H1 (cell line): ENCODE data around the gene RDH5.

Experiments used
- BRCA1 ChIP-seq: IDR thresholded peaks from 2 replicates; pipeline ENCODE4 v1.6.1; 2012; ENCODE audit warnings: low read depth, low read length, improper control_type of control experiment
- CBX8 ChIP-seq: fragments of 300-800, 300-1000 bp; sonication (generic); IDR thresholded peaks from 2 replicates; pipeline ENCODE4 v1.7.1; 2016; ENCODE audit warnings: low read depth, low read length, borderline replicate concordance
- CEBPB ChIP-seq: IDR thresholded peaks from 2 replicates; pipeline ENCODE4 v1.6.1; 2012; ENCODE audit warnings: low read depth, low read length
- CTCF ChIP-seq, 3 experiments: IDR thresholded peaks; 1 replicate in 2 of 3; 2 replicates in 1 of 3; pipeline versions ENCODE4 v1.5.1 to v1.6.1; 2011; ENCODE audit warnings: low read length in 3 of 3, mild to moderate bottlenecking in 3 of 3, inconsistent platforms in 2 of 3, low read depth in 1 of 3, moderate library complexity in 1 of 3; ENCODE audit not compliant: insufficient read depth in 1 of 3; ENCODE audit errors: control extremely low read depth in 1 of 3
- EP300 ChIP-seq, 2 experiments: IDR thresholded peaks; 1 replicate in 1 of 2; 2 replicates in 1 of 2; pipeline ENCODE4 v1.6.1; 2011 to 2012; ENCODE audit warnings: low read depth in 2 of 2, low read length in 2 of 2, mild to moderate bottlenecking in 2 of 2, borderline replicate concordance in 1 of 2, inconsistent platforms in 1 of 2, moderate library complexity in 1 of 2
- EZH2 ChIP-seq: fragments of 200-600 bp; sonication (generic); IDR thresholded peaks from 2 replicates; pipeline ENCODE4 v1.7.1; 2012; ENCODE audit warnings: low read depth, mild to moderate bottlenecking, moderate library complexity, low read length, inconsistent platforms; ENCODE audit not compliant: severe bottlenecking
- POLR2A ChIP-seq, 2 experiments: IDR thresholded peaks; 1 replicate in 1 of 2; 2 replicates in 1 of 2; pipeline ENCODE4 v1.6.1; 2011; ENCODE audit warnings: low read depth in 2 of 2, low read length in 2 of 2, mild to moderate bottlenecking in 2 of 2; ENCODE audit errors: control extremely low read depth in 1 of 2
- POLR2AphosphoS5 ChIP-seq: IDR thresholded peaks from 2 replicates; pipeline ENCODE4 v1.6.1; 2011; ENCODE audit warnings: low read depth, low read length
- RAD21 ChIP-seq, 2 experiments: IDR thresholded peaks in 1 of 2; conservative IDR thresholded peaks in 1 of 2; 2 replicates each; pipeline ENCODE4 v1.6.1; 2011; ENCODE audit warnings: low read depth in 2 of 2, low read length in 2 of 2, improper control_type of control experiment in 1 of 2, inconsistent platforms in 1 of 2, mild to moderate bottlenecking in 1 of 2, moderate library complexity in 1 of 2
- RFX5 ChIP-seq: IDR thresholded peaks from 2 replicates; pipeline ENCODE4 v1.6.1; 2011; ENCODE audit warnings: low read depth, low read length, improper control_type of control experiment, borderline replicate concordance
- SIN3A ChIP-seq, 2 experiments: IDR thresholded peaks in 1 of 2; conservative IDR thresholded peaks in 1 of 2; 2 replicates each; pipeline ENCODE4 v1.6.1; 2011 to 2012; ENCODE audit warnings: low read length in 2 of 2, improper control_type of control experiment in 1 of 2, low read depth in 1 of 2, mild to moderate bottlenecking in 1 of 2
- TEAD4 ChIP-seq: IDR thresholded peaks from 2 replicates; pipeline ENCODE4 v1.6.1; 2012; ENCODE audit warnings: low read depth, low read length, inconsistent platforms, mixed read lengths

GRCh38 chr12:55694651-55695050, 25.5 kb upstream of the RDH5 start:
- TF ChIP-seq CBX8 (no peak), BRCA1 (no peak), RAD21 (IDR thresholded peaks at IDR 0.05 in 1 of 2, conservative IDR thresholded peaks at IDR 0.05 in 1 of 2; ENCODE audit: low read depth in 2 of 2, low read length in 2 of 2) (no peak), POLR2A (IDR thresholded peaks at IDR 0.05; ENCODE audit: control extremely low read depth in 1 of 2, low read depth in 2 of 2, low read length in 2 of 2) (no peak), CTCF (IDR thresholded peaks at IDR 0.05; ENCODE audit: control extremely low read depth in 1 of 3, insufficient read depth in 1 of 3, low read depth in 1 of 3, low read length in 3 of 3) (no peak), SIN3A (conservative IDR thresholded peaks at IDR 0.05 in 1 of 2, IDR thresholded peaks at IDR 0.05 in 1 of 2; ENCODE audit: low read depth in 1 of 2, low read length in 2 of 2) (no peak), EZH2 (no peak), CEBPB (no peak), RFX5 (no peak), EP300 (IDR thresholded peaks at IDR 0.05; ENCODE audit: borderline replicate concordance in 1 of 2, low read depth in 2 of 2, low read length in 2 of 2) (no peak), POLR2AphosphoS5 (no peak), TEAD4 (no peak)
